M059J (cell line): Measurements from ENCODE around the gene ADISSP. TPM values are rescaled to one million over a fixed set of nuclear protein-coding genes. Genes with fewer than 3 reads are reported as not detected.

Experiments
- DNase-seq: peaks from one replicate; pipeline ENCODE4 v3.0.0-alpha.2; 2012; ENCODE audit warnings: low read depth
- total RNA-seq: library from RNA; depleted of rRNA; stranded (reverse); fragments of >200 nt; shearing (Covaris generic); gene quantifications from 2 replicates; pipeline ENCODE4 v1.2.3, GENCODE V29; 2014; rRNA removed

ADISSP gene
- 26.8 and 39.1 TPM in 2 replicates for total RNA-seq

- peak; percentile 99 for DNase-seq
Observed at GRCh38 chr20:3767427-3768341, at the start of gene ADISSP. ADISSP (minus strand) TSS chr20:3767753; CDS start chr20:3760100, 7,653 bp downstream.

- no peak for DNase-seq
Observed at GRCh38 chr20:3815703-3816315, 48.3 kb upstream of the ADISSP start.

GRCh38 chr20:3814928-3815495 lies 47.5 kb upstream of the ADISSP start:
- DNase-seq = no peak

GRCh38 chr20:3813848-3814581 lies 46.5 kb upstream of the ADISSP start:
- DNase-seq = no peak

- DNase-seq = no peak
Observed at GRCh38 chr20:3812975-3813847, 45.7 kb upstream of the ADISSP start.

- DNase-seq = no peak
Observed at GRCh38 chr20:3812259-3812681, 44.7 kb upstream of the ADISSP start.

- peak; percentile 99 for DNase-seq
Observed at GRCh38 chr20:3811467-3812258, 44.1 kb upstream of the ADISSP start.

- DNase-seq = no peak
Observed at GRCh38 chr20:3808544-3808943, 41.0 kb upstream of the ADISSP start.

- DNase-seq = no peak
Observed at GRCh38 chr20:3804781-3805180, 37.2 kb upstream of the ADISSP start.

GRCh38 chr20:3804254-3804751 lies 36.8 kb upstream of the ADISSP start:
- no peak for DNase-seq

GRCh38 chr20:3803854-3804253 lies 36.3 kb upstream of the ADISSP start:
- DNase-seq = no peak

- DNase-seq = no peak
Observed at GRCh38 chr20:3803289-3803688, 35.7 kb upstream of the ADISSP start.

GRCh38 chr20:3802524-3803239 lies 35.1 kb upstream of the ADISSP start:
- DNase-seq = no peak

GRCh38 chr20:3801846-3802245 lies 34.3 kb upstream of the ADISSP start:
- no peak for DNase-seq

- no peak for DNase-seq
Observed at GRCh38 chr20:3801299-3801698, 33.7 kb upstream of the ADISSP start.

GRCh38 chr20:3800878-3801260 lies 33.3 kb upstream of the ADISSP start:
- DNase-seq = no peak

GRCh38 chr20:3800256-3800877 lies 32.8 kb upstream of the ADISSP start:
- no peak for DNase-seq

- no peak for DNase-seq
Observed at GRCh38 chr20:3798908-3799248, 31.3 kb upstream of the ADISSP start.

GRCh38 chr20:3798373-3798768 lies 30.8 kb upstream of the ADISSP start:
- no peak for DNase-seq
